ENCODE results near the gene ATP2A2. TPM values are rescaled to one million over a fixed set of nuclear protein-coding genes. Genes with fewer than 3 reads are reported as not detected.
A peak's percentile ranks its signal among the peaks of the same experiment; 100 is the strongest.

Gene ATP2A2
- total RNA-seq, 3 donors from 2014 or later = 95.1 to 109 (median 102) TPM

- Histone ChIP-seq H3K4me1 (peaks cover 0 to 7% of the 10 kb centered on the region in 2 donors), H3K4me3 (peak overlapping the region; percentile 73 to 81 (median 77)), H3K36me3 (no peaks in the 10 kb centered on the region), H3K27me3 (no peaks in the 10 kb centered on the region), H3K9me3 (no peaks in the 10 kb centered on the region), H3K27ac (peak overlapping the region; percentile 94 to 98)
- TF ChIP-seq POLR2AphosphoS5 (IDR thresholded peaks at IDR 0.05) (peak in 2 of 3 donors; percentile 11 to 73), POLR2A (IDR thresholded peaks at IDR 0.05) (no peak)
- intact Hi-C loops (cut with DNase I; ENCODE audit: low total_unique reads) = no loop called here
- DNase-seq (ENCODE audit: low spot score in 2 of 2) = peak; percentile 35 to 55
These were observed 677 bp downstream of the ATP2A2 start for GRCh38 chr12:110281549-110282299.

- intact Hi-C loops (cut with DNase I; ENCODE audit: low total_unique reads) = no loop called here
- Histone ChIP-seq H3K4me3 (peak overlapping the region; percentile 73 to 81 (median 77)), H3K27me3 (no peaks in the 10 kb centered on the region), H3K9me3 (no peaks in the 10 kb centered on the region), H3K4me1 (peaks cover 0 to 7% of the 10 kb centered on the region in 2 donors), H3K36me3 (no peaks in the 10 kb centered on the region), H3K27ac (peak overlapping the region; percentile 94 to 98)
- TF ChIP-seq POLR2A (IDR thresholded peaks at IDR 0.05) = no peak
- TF ChIP-seq POLR2AphosphoS5 (IDR thresholded peaks at IDR 0.05) = no peak
- no peak for TF ChIP-seq CTCF (IDR thresholded peaks at IDR 0.05)
- DNase-seq (ENCODE audit: low spot score in 2 of 2) = no peak
These were observed 1.3 kb downstream of the ATP2A2 start for GRCh38 chr12:110282300-110282860.

GRCh38 chr12:110282956-110283817 lies 2.1 kb downstream of the ATP2A2 start:
- Histone ChIP-seq H3K4me1 (peaks cover 0 to 7% of the 10 kb centered on the region in 2 donors), H3K4me3 (peak overlapping the region; percentile 73 to 81 (median 77)), H3K9me3 (no peaks in the 10 kb centered on the region), H3K27me3 (no peaks in the 10 kb centered on the region), H3K27ac (peak overlapping the region; percentile 28 to 98), H3K36me3 (no peaks in the 10 kb centered on the region)
- no peak for DNase-seq (ENCODE audit: low spot score in 2 of 2)
- intact Hi-C loops (cut with DNase I; ENCODE audit: low total_unique reads) = no loop called here
- TF ChIP-seq CTCF (IDR thresholded peaks at IDR 0.05) (no peak), POLR2A (IDR thresholded peaks at IDR 0.05) (no peak), POLR2AphosphoS5 (IDR thresholded peaks at IDR 0.05) (no peak)

GRCh38 chr12:110284597-110284996 lies 3.5 kb downstream of the ATP2A2 start:
- intact Hi-C loops (cut with DNase I; ENCODE audit: low total_unique reads) = no loop called here
- Histone ChIP-seq H3K4me1 (peaks cover 0 to 7% of the 10 kb centered on the region in 2 donors), H3K27ac (no peak overlapping the region), H3K36me3 (no peaks in the 10 kb centered on the region), H3K4me3 (peak overlapping the region in 2 of 3 donors; percentile 10 to 77), H3K9me3 (no peaks in the 10 kb centered on the region), H3K27me3 (no peaks in the 10 kb centered on the region)
- no peak for DNase-seq (ENCODE audit: low spot score in 2 of 2)
- no peak for TF ChIP-seq POLR2AphosphoS5 (IDR thresholded peaks at IDR 0.05)
- no peak for TF ChIP-seq CTCF (IDR thresholded peaks at IDR 0.05)
- no peak for TF ChIP-seq POLR2A (IDR thresholded peaks at IDR 0.05)

- peak overlapping the region in 1 of 3 donors; percentile 24 for H3K4me3 ChIP-seq
- H3K27me3 ChIP-seq = no peaks in the 10 kb centered on the region
- H3K36me3 ChIP-seq = no peaks in the 10 kb centered on the region
- H3K27ac ChIP-seq = peak overlapping the region in 1 of 2 donors; percentile 34
- no peaks in the 10 kb centered on the region for H3K9me3 ChIP-seq
- peaks cover 0 to 7% of the 10 kb centered on the region in 2 donors for H3K4me1 ChIP-seq
- TF ChIP-seq POLR2A (IDR thresholded peaks at IDR 0.05) = no peak
- intact Hi-C loops (cut with DNase I; ENCODE audit: low total_unique reads) = no loop called here
- no peak for DNase-seq (ENCODE audit: low spot score in 2 of 2)
These were observed 5.6 kb downstream of the ATP2A2 start for GRCh38 chr12:110286623-110287022.
